NCI-H2107 treated with DMSO at 0.1 percent for 48 hours (cell line): Measurements from ENCODE around the gene CRYBA2.

ENCODE experiments used
- DNase-seq: peaks from one replicate; lab custom pipeline; 2025; ENCODE audit not compliant: unreplicated experiment; lab: John Stamatoyannopoulos, UW

The CRYBA2 gene

GRCh38 chr2:218956039-218956438 lies 37.2 kb downstream of the CRYBA2 start:
- no peak for DNase-seq

- DNase-seq: no peak
Observed at GRCh38 chr2:218954541-218955300, 38.5 kb downstream of the CRYBA2 start.

GRCh38 chr2:218953366-218953954 lies 39.8 kb downstream of the CRYBA2 start:
- no peak for DNase-seq

- no peak for DNase-seq
Observed at GRCh38 chr2:218952160-218952559, 41.1 kb downstream of the CRYBA2 start.

GRCh38 chr2:218946621-218947020 lies 46.6 kb downstream of the CRYBA2 start:
- DNase-seq: no peak

- DNase-seq: no peak
Observed at GRCh38 chr2:218944759-218945404, 48.3 kb downstream of the CRYBA2 start.
